Measurements from ENCODE around the gene CRYL1.

DNA sequence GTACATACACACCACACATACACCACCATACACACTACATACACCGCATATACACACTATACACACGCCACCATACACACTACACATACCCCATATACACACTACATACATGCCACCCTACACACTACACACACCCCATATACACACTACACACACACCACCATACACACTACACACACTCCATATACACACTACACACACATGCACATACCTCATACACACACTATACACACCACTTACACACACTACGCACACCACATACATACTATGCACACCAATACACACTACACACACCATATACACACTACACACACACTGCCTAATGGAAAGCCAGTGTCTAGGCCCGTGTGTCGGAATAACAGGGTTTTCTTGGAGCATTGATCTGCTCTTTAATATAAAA, 27.5 kb downstream of the CRYL1 start:
- no peak for TF ChIP-seq TGIF2 (CRISPR knock-in tag; IDR thresholded peaks at IDR 0.05)
- TF ChIP-seq MYC (IDR thresholded peaks at IDR 0.05; ENCODE audit: low read depth, low read length): no peak
- TF ChIP-seq MYC (CRISPR knock-in tag; IDR thresholded peaks at IDR 0.05; ENCODE audit: borderline replicate concordance, low read depth): no peak

Measured in K562 (cell line).